ENCODE results near the gene UBAP2. TPM values are rescaled to one million over a fixed set of nuclear protein-coding genes. Genes with fewer than 3 reads are reported as not detected.

The UBAP2 gene
- total RNA-seq, 2 donors from 2014 or later, result 29.8 to 52.8 TPM

- TF ChIP-seq POLR2A (IDR thresholded peaks at IDR 0.05), result no peak
- intact Hi-C loops (cut with DNase I), result no loop called here
- Histone ChIP-seq H3K9me3 (no peaks in the 10 kb centered on the region), H3K36me3 (no peaks in the 10 kb centered on the region), H3K27me3 (replicated peaks; ENCODE audit: insufficient read depth) (no peaks in the 10 kb centered on the region), H3K4me3 (no peak overlapping the region), H3K4me1 (replicated peaks) (no peaks in the 10 kb centered on the region), H3K27ac (no peak overlapping the region)
- no peak for DNase-seq (ENCODE audit: low spot score)
- WGBS, result 63% methylated on average over 4 of the region's 4 CpGs
Observed at GRCh38 chr9:33907347-33907746, 141.3 kb downstream of the UBAP2 start.

- no peak for DNase-seq (ENCODE audit: low spot score)
- Histone ChIP-seq H3K4me1 (replicated peaks) (no peaks in the 10 kb centered on the region), H3K36me3 (no peaks in the 10 kb centered on the region), H3K27me3 (replicated peaks; ENCODE audit: insufficient read depth) (no peaks in the 10 kb centered on the region), H3K9me3 (no peaks in the 10 kb centered on the region), H3K27ac (no peak overlapping the region), H3K4me3 (no peak overlapping the region)
- TF ChIP-seq POLR2A (IDR thresholded peaks at IDR 0.05) (no peak), CTCF (IDR thresholded peaks at IDR 0.05) (no peak), POLR2AphosphoS5 (IDR thresholded peaks at IDR 0.05) (no peak)
- intact Hi-C loops (cut with DNase I), result no loop called here
- 87% methylated on average over 2 of the region's 2 CpGs for WGBS
Observed at GRCh38 chr9:33906769-33907168, 141.9 kb downstream of the UBAP2 start.

- H3K27me3 ChIP-seq (replicated peaks; ENCODE audit: insufficient read depth), result no peaks in the 10 kb centered on the region
- H3K4me3 ChIP-seq, result no peak overlapping the region
- H3K36me3 ChIP-seq, result no peaks in the 10 kb centered on the region
- WGBS, result 71% methylated on average over 1 of the region's 1 CpG
- TF ChIP-seq POLR2AphosphoS5 (IDR thresholded peaks at IDR 0.05) (no peak), CTCF (IDR thresholded peaks at IDR 0.05) (no peak), POLR2A (IDR thresholded peaks at IDR 0.05) (no peak)
- intact Hi-C loops (cut with DNase I), result no loop called here
- H3K27ac ChIP-seq, result no peak overlapping the region
- no peaks in the 10 kb centered on the region for H3K4me1 ChIP-seq (replicated peaks)
- H3K9me3 ChIP-seq, result no peaks in the 10 kb centered on the region
- no peak for DNase-seq (ENCODE audit: low spot score)
Observed at GRCh38 chr9:33905137-33905536, 143.6 kb downstream of the UBAP2 start.

- H3K9me3 ChIP-seq, result no peaks in the 10 kb centered on the region
- no peaks in the 10 kb centered on the region for H3K27me3 ChIP-seq (replicated peaks; ENCODE audit: insufficient read depth)
- no peak for DNase-seq (ENCODE audit: low spot score)
- H3K27ac ChIP-seq, result no peak overlapping the region
- no peak for TF ChIP-seq POLR2A (IDR thresholded peaks at IDR 0.05)
- TF ChIP-seq CTCF (IDR thresholded peaks at IDR 0.05), result no peak
- TF ChIP-seq POLR2AphosphoS5 (IDR thresholded peaks at IDR 0.05), result no peak
- intact Hi-C loops (cut with DNase I), result no loop called here
- no peak overlapping the region for H3K4me3 ChIP-seq
- H3K36me3 ChIP-seq, result no peaks in the 10 kb centered on the region
- WGBS, result 80% methylated on average over 4 of the region's 4 CpGs
- H3K4me1 ChIP-seq (replicated peaks), result no peaks in the 10 kb centered on the region
Observed at GRCh38 chr9:33903157-33903780, 145.4 kb downstream of the UBAP2 start.

- intact Hi-C loops (cut with DNase I), result no loop called here
Observed at GRCh38 chr9:33894316-33894715, 154.4 kb downstream of the UBAP2 start.

More at GRCh38 chr9:33894316-33894715, 154.4 kb downstream of the UBAP2 start:
- Histone ChIP-seq H3K27me3 (replicated peaks; ENCODE audit: insufficient read depth) (no peaks in the 10 kb centered on the region), H3K36me3 (no peaks in the 10 kb centered on the region), H3K9me3 (no peaks in the 10 kb centered on the region), H3K4me3 (no peak overlapping the region), H3K4me1 (replicated peaks) (no peaks in the 10 kb centered on the region), H3K27ac (no peak overlapping the region)
- no peak for DNase-seq (ENCODE audit: low spot score)
- TF ChIP-seq POLR2A (IDR thresholded peaks at IDR 0.05), result no peak
- TF ChIP-seq CTCF (IDR thresholded peaks at IDR 0.05), result no peak
- no peak for TF ChIP-seq POLR2AphosphoS5 (IDR thresholded peaks at IDR 0.05)

Measured in prostate gland (tissue), 2 donors.